NCI-H2196 (cell line): ENCODE measurements around the gene CHD2.

Source experiments
- DNase-seq: peaks from one replicate; lab custom pipeline; 2025; ENCODE audit not compliant: unreplicated experiment; lab: John Stamatoyannopoulos, UW

CHD2 gene

DNA sequence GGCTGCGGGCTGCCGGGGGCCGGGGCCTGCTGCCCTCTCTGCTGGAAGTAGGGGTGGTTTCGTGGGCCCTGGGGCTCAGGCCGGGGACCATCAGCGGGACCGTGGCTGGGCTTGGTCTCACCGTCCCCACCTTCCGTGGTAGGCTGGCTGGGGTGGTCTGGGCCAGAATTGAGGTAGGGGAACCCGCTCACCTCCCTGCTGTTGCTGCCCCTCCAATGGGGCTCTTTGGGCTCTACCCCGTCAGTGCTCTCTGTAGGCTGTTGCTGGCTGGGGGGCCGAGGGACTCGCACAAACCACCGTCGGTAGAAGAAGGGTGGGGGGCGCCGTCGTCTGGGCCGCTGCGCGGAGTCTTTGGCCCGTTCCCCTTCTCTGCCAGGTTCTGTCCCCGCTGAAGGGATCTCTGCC, 165.5 kb downstream of the CHD2 start:
- DNase-seq = no peak

DNA sequence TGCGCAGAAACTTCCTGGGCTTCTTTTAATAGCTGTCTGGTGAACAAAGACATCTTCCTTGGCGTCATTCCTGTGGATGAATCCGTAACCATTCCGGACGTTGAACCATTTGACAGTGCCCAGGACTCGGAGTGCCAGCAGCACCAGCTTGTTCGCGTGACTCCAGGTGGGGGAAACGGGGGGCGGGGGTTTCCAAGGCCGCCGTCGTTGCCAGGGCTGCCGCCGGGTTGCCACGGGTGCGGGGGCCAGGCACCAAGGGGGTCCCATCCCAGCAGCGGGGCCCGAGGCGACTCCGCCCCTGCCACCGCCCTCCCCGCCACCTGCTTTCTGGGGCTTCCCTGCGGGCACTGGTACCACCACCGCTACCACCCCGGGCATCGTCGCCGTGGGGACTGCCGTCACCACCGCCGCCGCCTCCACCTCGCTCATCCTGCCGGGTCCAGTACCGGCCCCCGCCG, 166.1 kb downstream of the CHD2 start:
- no peak for DNase-seq

GRCh38 chr15:93066834-93067648, 166.9 kb downstream of the CHD2 start:
- no peak for DNase-seq

- DNase-seq = no peak
These were observed 167.5 kb downstream of the CHD2 start for GRCh38 chr15:93067649-93068085.

DNA sequence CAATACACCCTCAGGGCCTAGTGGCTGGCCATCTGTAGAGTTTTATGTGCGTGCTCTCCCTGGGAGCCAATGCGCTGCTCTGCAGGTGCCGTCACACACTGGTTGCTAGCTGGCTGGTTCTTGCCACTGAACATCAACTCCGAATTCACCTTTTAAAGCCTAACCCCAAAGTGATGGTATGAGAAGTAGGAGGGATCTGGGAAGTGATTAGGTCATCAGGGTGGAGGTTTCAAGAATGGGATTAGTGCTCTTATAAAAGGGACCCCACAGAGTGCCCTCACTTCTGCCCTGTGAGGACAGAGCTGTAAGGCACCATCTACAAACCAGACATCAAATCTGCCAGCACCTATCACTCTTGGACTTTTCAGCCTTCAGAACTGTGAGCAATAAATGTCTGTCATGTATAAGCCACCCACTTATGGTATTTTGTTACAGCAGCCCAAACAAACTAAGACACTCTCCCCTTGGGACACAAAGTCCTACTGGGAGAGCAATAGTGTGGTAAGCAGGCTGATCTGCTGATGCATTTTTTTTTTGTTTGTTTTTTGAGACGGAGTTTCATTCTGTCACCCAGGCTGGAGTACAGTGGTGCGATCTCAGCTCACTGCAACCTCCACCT, 168.6 kb downstream of the CHD2 start:
- DNase-seq = no peak

DNA sequence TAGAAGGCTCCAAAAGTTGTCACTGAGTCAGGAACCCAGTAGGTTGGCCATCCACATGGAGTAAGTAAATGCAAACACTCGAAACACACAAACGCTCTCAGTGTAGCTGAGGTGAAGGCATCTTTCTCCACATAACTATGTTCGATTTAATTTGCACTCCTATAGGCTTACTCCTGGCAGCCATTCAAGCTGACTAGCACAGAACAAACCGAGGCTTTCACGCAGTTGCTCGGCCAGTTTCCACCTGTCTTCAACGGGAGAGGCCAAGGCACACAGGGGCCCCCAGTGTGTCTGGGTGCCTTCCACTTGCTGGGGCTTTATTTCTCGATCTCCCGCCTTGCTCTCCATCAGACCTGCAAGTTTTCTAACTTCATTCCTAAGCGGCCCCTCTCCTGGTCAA, 170.0 kb downstream of the CHD2 start:
- DNase-seq = no peak

DNA sequence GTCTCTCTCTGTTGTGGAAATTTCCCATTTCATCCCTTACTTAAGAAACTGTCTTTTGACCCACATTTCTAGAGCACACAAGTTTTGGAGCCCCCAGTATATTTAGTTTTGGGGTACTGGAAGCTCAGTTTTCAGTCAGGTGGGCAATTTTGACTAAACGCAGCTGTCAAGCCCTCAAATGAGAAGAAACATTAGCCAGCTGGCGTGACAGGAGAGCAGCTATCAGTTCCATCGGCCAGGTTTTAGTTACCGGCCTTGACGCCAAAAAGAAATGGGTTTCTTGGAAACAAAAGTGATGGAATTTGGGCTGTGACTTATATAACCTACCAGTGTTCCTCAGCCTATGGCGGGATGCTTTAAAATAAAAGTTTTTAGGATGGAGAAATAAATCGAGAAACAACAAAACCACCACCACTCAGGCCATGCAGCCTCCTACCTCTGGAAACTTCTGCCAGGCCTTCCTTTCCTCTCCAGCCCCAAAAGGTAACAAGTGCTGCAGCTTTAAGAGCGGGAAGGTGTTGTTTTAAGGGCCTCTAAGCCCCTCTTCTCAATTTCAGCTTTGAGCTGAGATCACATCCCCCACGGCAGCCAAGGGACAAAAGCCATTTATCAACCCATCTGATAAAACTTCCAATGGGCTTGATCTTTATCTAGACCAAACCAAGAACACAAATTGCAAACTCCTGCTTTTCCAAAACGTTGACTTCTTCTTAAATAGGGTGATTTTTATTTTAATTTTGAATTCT, 170.6 kb downstream of the CHD2 start:
- no peak for DNase-seq

GRCh38 chr15:93071469-93071936, 171.4 kb downstream of the CHD2 start:
- DNase-seq = no peak

GRCh38 chr15:93072011-93072410, 171.9 kb downstream of the CHD2 start:
- DNase-seq = no peak

- peak; percentile 39 for DNase-seq
These were observed 172.6 kb downstream of the CHD2 start for GRCh38 chr15:93072411-93073394.

DNA sequence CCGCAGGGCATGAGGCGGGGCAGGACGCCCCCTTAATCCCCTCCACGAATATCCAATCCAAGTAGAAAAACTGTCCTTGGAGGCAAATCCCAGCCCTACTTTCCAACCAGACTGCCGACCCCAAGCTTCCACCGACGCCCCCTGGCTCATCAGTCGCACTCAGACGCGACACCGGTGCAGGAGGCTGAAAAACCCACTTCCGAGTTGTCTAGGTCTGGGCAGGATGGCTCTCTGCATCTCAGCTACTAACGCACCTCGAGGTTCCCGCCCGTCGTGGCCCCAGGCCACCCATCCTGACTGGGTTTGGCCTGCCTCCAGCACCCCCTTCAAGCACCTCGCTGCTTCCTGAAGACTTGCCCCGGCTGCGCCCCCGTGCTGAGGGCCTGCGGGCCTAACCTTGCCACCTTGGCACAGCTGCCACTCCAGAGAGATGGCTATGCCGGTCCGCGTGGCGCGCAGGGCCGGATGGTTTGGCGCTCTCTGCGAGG, 173.4 kb downstream of the CHD2 start:
- DNase-seq = no peak

DNA sequence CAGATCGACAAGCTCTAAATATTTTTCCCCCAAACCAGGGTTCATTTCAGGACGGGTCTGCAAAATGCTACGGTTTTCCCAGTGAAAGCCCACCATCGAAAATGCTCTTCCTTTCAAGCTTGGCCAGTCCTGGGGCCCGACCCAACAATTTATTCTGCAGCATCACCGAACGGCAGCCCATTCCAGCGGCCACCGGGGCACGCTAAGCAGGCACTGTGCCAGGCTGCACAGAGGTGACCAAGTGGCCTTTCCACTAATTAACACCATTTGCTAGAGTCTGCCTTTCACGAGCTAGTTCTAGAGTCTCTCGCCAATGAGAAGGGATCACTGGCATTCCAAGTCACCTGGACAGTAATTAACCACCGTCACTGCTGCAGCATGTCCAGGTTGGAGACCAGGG, 174.5 kb downstream of the CHD2 start:
- no peak for DNase-seq

DNA sequence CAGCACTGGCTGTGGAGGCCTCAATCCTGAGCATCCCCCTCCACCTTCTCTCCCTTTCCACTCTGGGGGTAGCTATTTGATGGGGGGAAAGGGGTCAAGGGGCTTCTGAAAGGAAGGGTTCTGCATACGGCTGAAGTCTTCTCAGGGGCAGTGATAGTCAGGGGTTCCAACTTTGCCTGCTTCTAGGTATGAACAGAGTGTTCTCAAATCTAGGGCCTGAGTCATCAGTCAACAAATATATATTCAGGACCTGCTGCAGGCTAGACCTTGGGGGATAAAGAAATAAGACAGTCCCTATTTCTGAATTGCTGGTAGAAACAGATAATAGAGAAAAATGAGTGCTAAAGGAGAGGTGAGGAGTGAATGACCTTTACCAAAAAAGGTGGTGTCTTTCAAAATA, 176.1 kb downstream of the CHD2 start:
- no peak for DNase-seq

- DNase-seq = no peak
These were observed 176.8 kb downstream of the CHD2 start for GRCh38 chr15:93076875-93077274.
